GM21786 (cell line): ENCODE data around the gene MAP3K7CL.
"Not testable (repeated sequence)": the region's sequence is repeated elsewhere in the genome, so short reads cannot be mapped to it uniquely, and the experiment has no call there.

Experiments used
- ATAC-seq: cut with Tn5 transposase; IDR thresholded peaks from one replicate; pipeline ENCODE4 v1.9.1; 2021; ENCODE audit not compliant: unreplicated experiment

MAP3K7CL gene

GRCh38 chr21:29133241-29133640 lies 2.8 kb downstream of the MAP3K7CL start:
- ATAC-seq, result no peak

GRCh38 chr21:29133796-29134195 lies 3.4 kb downstream of the MAP3K7CL start:
- no peak for ATAC-seq

GRCh38 chr21:29135481-29135880 lies 5.0 kb downstream of the MAP3K7CL start:
- ATAC-seq, result no peak

GRCh38 chr21:29136033-29136432 lies 5.6 kb downstream of the MAP3K7CL start:
- ATAC-seq, result no peak

- no peak for ATAC-seq
Measured at GRCh38 chr21:29144736-29145353, 14.4 kb downstream of the MAP3K7CL start.

DNA sequence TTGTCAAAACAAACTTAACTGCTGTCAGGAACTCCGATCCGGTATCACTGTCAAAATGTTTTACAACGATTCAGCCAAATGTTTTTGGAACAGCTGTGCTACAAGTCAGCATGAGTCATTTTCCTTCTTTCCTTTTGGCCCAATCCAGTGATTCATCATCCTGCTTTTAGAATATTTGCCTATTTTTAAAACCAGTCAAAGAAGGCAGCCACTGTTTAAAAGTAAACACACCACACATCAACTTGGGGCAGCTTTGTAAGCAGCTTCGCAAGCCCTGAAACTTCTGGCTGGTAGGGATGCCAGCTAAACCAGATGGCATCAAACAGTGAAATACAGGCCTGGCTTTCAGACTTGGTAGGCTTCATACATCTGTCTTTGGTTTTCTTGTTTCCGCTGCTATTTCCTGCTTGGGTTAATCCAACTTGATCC lies 14.9 kb downstream of the MAP3K7CL start:
- no peak for ATAC-seq

DNA sequence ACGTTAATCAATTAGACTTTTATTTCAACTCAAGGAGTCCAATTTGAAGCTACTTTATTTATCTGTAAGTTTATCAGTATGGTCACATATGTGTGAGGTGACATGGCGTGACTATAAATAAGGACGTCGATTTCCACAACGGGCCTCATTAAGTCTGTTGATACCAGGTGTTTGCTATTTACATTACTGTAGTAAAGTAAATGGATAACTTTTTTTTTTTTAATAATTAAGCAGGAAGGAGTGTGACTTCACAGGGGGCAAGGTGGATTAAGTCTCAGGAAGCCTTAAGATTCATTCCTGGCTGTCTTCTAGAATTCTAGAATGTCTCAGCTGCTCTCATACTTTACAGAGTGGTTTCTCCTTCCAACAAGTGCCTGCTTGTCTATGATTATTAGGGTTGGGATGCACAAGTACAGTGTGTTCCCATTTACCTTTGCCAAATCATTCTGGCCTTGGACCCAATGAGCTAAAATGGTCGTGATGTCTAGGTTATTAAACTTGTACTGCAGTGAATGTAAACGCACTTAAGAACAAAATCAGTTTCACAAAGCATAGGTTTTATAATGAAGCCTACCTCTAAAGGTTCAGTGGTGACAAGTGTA lies 15.5 kb downstream of the MAP3K7CL start:
- no peak for ATAC-seq

- ATAC-seq, result no peak
Measured at GRCh38 chr21:29146726-29147125, 16.3 kb downstream of the MAP3K7CL start.

- ATAC-seq, result no peak
Measured at GRCh38 chr21:29148530-29148929, 18.1 kb downstream of the MAP3K7CL start.

DNA sequence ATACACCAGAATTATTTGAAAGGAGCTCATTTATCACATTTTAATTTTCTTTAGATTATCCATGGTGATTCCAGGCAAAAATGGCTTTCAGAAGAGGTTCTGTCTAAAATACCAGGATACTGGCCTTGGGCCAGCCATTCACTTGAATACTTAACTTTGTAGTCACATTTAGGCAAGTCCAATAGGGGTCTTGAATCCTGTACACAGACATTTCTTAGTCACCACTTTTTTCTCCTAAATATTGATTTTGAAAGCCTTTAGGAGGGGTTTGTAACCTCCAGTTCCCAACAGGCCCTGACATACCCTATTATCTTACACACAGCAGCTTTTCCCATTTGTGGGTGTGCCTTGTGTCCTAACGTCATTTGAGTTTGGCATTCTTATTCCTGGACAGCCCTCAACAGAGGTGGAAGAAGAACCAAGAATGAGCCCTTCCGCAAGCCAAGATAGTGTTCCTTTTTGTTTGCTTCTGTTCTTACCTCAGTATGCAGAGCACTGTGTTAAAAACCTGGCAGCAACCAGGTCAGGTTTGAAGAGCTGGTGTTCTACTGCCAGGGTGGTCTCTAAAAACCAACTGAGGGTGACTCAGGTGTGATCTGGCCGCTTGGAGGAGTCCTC lies 19.5 kb downstream of the MAP3K7CL start:
- ATAC-seq, result no peak

DNA sequence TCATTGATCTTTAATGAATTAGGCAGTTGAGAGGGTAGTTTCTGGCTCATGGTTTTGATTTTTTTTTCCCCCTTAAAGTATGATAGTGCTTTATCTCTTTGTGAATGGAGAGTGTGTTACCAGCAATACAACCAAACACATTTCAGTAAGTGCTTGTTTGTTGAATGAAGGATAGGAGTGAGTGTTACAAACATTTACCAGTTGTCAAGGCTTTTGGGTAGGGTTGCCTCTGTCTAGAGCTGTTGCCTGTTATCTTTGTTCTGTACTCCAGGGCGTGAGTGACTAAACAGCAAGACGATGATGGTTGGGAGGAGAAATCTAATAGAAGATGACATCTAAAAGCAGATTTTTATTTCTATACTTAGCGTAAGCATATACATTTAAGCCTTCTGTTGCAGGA lies 21.5 kb downstream of the MAP3K7CL start:
- no peak for ATAC-seq

GRCh38 chr21:29152916-29153315 lies 22.5 kb downstream of the MAP3K7CL start:
- ATAC-seq, result no peak

DNA sequence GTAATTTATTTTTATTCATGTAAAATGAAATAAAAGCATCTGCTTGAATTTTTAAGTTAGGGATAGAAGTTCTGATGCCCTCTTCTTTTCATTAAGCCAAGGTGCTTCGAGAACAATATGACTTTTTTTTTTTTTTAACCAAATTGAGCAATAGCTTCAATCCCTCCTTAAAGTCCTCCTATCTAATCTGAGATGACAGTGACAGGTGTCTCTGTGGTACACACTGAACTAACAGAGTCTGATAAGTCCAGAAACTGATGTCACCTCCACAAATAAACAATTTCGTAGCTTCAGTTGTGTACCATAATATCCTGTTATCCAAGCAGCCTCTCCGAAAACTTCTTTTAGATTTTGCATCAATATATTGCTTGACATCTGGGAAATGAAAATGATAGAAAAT lies 23.8 kb downstream of the MAP3K7CL start:
- ATAC-seq, result no peak

GRCh38 chr21:29155118-29155932 lies 24.9 kb downstream of the MAP3K7CL start:
- no peak for ATAC-seq

DNA sequence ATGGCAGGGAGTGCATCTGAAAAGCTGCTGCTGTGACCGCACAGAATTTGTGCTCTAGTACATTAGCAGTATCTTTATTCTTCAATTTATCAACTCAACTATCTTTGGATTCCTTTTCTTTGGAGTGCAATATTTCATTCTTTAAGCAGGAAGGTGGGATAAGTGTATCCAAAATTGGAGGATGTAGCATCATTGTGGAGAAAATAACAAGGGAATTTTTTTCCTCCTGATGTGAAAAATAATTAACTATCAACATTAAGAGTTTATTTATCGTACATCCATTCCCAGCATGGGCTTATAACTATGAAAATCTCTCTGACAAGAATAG lies 25.5 kb downstream of the MAP3K7CL start:
- ATAC-seq, result no peak

GRCh38 chr21:29157080-29157479 lies 26.6 kb downstream of the MAP3K7CL start:
- no peak for ATAC-seq

DNA sequence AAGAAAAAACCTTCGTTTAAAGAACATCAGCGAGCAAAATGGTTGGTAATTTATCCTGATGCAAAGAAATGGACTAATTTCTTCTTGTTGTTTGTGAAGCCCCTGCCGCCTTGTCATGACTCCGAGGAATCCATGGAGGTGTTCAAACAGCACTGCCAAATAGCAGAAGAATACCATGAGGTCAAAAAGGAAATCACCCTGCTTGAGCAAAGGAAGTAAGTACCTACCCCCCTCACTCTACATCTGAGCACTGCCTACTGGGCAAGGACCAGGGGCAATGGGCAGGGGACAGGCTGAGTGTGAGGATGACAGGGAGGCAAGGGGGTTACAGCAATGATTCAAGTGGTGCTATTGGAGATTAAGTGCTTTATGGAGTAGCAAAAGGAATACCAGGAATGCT lies 29.4 kb downstream of the MAP3K7CL start:
- no peak for ATAC-seq

DNA sequence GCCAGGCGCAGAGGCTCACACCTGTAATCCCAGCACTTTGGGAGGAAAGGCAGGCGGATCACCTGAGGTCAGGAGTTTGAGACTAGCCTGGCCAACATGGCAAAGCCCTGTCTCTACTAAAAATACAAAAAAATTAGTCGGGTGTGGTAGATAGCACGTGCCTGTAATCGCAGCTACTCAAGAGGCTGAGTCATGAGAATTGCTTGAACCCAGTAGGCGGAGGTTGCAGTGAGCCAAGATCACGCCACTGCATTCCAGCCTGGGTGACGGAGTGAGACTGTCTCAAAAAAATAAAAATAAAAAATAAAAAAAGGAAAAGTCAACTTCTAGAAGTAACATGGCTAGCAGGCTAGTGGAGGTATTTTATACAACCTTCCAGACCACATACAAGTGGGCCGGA lies 32.4 kb downstream of the MAP3K7CL start:
- not testable (repeated sequence) for ATAC-seq

- no peak for ATAC-seq
Measured at GRCh38 chr21:29163341-29164115, 33.1 kb downstream of the MAP3K7CL start.

- no peak for ATAC-seq
Measured at GRCh38 chr21:29164323-29164942, 34.0 kb downstream of the MAP3K7CL start.

- ATAC-seq, result no peak
Measured at GRCh38 chr21:29166323-29166722, 35.9 kb downstream of the MAP3K7CL start.
